HG02840 (cell line): ENCODE results near the gene SMIM11.
"Not testable (repeated sequence)": the region's sequence is repeated elsewhere in the genome, so short reads cannot be mapped to it uniquely, and the experiment has no call there.

Source experiments
- ATAC-seq: cut with Tn5 transposase; IDR thresholded peaks from one replicate; pipeline ENCODE4 v1.9.1; 2021; ENCODE audit warnings: mild to moderate bottlenecking, moderate library complexity, moderate number of reproducible peaks; ENCODE audit not compliant: unreplicated experiment, low FRiP score

Gene SMIM11

GRCh38 chr21:34353182-34353581 lies 22.1 kb upstream of the SMIM11 start:
- no peak for ATAC-seq

- ATAC-seq: no peak
These were observed 20.5 kb upstream of the SMIM11 start for GRCh38 chr21:34354836-34355235.

- no peak for ATAC-seq
These were observed 19.7 kb upstream of the SMIM11 start for GRCh38 chr21:34355570-34355969.

- ATAC-seq: no peak
These were observed 17.4 kb upstream of the SMIM11 start for GRCh38 chr21:34357889-34358288.

- ATAC-seq: no peak
These were observed 16.4 kb upstream of the SMIM11 start for GRCh38 chr21:34358866-34359265.

GRCh38 chr21:34360488-34361241 lies 14.6 kb upstream of the SMIM11 start:
- ATAC-seq: no peak

- no peak for ATAC-seq
These were observed 13.2 kb upstream of the SMIM11 start for GRCh38 chr21:34362136-34362444.

GRCh38 chr21:34362670-34363069 lies 12.6 kb upstream of the SMIM11 start:
- no peak for ATAC-seq

- ATAC-seq: no peak
These were observed 11.6 kb upstream of the SMIM11 start, which contains the start of gene KCNE2 for GRCh38 chr21:34363733-34364132. Gene KCNE2 (plus strand): TSS chr21:34364006. CDS start chr21:34370479, 6,473 bp downstream.

- ATAC-seq: no peak
These were observed 10.4 kb upstream of the SMIM11 start for GRCh38 chr21:34364921-34365320.

GRCh38 chr21:34365809-34366208 lies 9.5 kb upstream of the SMIM11 start:
- no peak for ATAC-seq

GRCh38 chr21:34367320-34367935 lies 7.9 kb upstream of the SMIM11 start:
- no peak for ATAC-seq

- no peak for ATAC-seq
These were observed 5.6 kb upstream of the SMIM11 start for GRCh38 chr21:34369741-34370140.

GRCh38 chr21:34372321-34372720 lies 3.0 kb upstream of the SMIM11 start:
- no peak for ATAC-seq

- not testable (repeated sequence) for ATAC-seq
These were observed 845 bp upstream of the SMIM11 start for GRCh38 chr21:34374462-34374861.

- ATAC-seq: peak; percentile 54
These were observed 289 bp downstream of the SMIM11 start for GRCh38 chr21:34375619-34375972.

- not testable (repeated sequence) for ATAC-seq
These were observed 7.8 kb downstream of the SMIM11 start for GRCh38 chr21:34383138-34383537.

GRCh38 chr21:34383724-34384415 lies 8.6 kb downstream of the SMIM11 start:
- peak; percentile 91 for ATAC-seq

- not testable (repeated sequence) for ATAC-seq
These were observed 25.2 kb downstream of the SMIM11 start for GRCh38 chr21:34400522-34400921.

- not testable (repeated sequence) for ATAC-seq
These were observed 29.4 kb downstream of the SMIM11 start for GRCh38 chr21:34404742-34405141.

- ATAC-seq: not testable (repeated sequence)
These were observed 30.4 kb downstream of the SMIM11 start for GRCh38 chr21:34405686-34406085.

GRCh38 chr21:34406102-34406501 lies 30.8 kb downstream of the SMIM11 start:
- not testable (repeated sequence) for ATAC-seq
